NCI-H82 treated with DMSO at 0.1 percent for 48 hours (cell line): ENCODE results near the gene OPRD1.

Experiments
- DNase-seq: peaks from one replicate; lab custom pipeline; 2025; ENCODE audit not compliant: unreplicated experiment; lab: John Stamatoyannopoulos, UW

The OPRD1 gene

DNA sequence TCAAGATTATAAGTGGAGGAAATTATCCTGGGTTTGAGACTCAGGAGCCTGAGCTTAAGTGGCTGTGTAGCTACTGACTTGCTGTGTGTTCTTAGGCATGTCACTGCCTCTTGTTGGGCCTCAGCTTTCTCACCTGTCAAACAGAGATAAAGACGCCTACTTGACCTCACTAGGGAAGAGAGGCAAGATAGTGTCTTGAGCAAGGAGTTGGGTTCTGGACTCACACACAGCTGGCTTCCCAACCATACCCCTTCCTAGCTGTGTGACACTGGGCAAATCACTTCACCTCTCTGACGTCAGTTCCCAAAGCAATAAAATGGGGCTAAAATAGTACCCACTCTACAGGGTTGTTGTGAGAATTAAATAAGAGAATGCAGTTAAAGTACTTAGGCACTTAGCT, 90.8 kb downstream of the OPRD1 start:
- DNase-seq = no peak

DNA sequence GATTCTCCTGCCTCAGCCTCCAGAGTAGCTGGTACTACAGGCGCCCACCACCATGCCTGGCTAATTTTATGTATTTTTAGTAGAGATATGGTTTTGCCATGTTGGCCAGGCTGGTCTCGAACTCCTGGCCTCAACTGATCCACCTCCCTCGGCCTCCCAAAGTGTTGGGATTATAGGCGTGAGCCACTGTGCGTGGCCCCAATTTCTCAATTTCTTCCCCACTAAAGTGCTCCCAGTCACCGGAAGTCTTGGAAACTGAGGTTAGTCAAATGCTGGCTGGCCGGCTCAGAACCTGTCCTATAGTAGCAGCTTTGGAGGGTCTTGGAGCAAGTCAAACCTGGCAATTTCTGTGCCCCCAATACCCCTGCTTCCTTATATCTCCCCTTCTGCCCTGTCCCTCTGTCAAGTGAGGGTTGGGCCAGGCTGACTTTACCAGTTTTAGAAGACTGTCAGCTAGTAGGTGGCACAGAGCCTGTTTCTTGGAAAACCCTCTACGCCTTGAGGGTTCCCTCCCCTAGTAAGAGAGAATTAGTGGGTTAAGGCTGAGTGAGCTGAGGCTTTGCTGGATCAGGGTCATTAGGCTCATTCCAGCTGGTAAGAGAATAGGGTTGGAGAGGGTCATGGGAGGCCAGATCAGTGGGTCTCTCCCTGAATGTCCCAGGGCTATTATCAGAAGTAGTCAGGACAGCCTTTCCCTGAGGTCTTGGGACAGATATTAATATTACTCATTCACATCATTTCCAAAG, 94.1 kb downstream of the OPRD1 start:
- peak; percentile 73 for DNase-seq

DNA sequence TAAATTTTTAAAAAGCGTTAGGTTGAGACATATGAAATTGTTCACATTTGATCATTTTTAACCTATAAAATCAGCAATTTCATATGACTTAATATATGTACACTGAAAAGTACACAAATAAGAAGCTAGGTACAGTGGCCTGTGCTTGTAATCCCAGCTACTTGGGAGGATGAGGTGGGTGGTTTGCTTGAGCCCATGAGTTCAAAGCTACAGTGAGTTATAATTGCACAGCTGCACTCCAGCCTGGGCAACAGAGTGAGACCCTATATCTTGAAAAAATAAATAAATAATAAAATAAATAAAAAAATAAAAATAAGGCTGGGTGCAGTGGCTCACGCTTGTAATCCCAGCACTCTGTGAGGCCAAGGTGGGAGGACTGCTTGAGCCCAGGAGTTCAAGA, 97.2 kb downstream of the OPRD1 start:
- no peak for DNase-seq

DNA sequence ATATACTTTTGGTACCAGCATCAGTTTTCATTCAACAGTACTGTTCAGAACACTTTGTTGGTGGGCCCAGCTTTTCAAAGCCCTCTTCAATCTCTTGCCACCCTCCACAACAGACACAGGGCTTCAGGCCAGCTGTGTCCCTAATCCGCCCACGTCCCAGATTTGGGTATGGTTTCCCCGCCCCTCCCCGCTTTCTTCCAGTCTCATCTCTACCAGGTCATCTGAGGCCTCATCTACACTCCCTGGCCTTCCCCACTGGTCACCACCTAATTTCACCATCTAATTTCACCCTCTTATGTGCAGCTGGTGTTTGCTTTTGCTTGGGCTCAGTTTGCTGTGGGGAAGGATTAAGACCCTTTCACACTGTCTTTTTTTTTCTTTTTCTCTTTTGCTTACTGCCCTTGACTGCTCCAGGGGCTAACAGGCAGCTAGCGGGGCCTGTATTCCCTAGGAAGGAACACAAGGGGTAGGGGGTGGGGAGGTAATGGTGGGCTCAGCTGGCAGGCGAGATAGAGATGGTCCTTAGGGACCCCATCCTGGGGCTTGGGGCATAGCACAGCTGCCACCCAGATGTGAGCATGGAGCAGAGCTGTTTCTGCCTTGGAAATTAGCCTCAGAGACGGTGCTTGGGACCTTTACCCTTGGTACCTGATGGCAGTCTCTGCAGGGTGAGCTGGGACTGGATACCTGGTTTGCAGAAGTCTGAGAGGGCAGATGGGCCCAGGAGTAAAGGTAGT, 98.6 kb downstream of the OPRD1 start:
- DNase-seq = peak; percentile 89

DNA sequence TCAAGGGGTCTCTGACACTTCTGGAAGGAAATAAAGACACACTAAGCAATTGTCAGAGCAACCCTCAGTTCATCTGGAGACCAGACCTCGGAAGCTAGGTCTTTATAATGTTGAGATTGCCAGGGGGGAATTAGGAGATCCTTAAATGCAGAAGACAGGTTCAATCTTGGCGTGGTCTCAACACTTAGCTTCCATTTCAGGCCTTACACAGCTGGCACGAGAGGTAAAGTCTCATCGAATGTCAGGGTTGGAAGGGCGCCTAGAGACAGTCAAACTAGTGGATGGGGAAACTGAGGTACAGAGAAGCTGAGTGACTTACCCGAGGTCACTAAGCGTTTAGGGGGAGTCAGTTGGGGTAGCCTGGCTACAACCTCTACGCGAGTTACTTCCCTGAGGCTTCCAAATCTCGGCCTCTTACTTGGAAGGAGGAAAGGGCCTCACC, 101.8 kb downstream of the OPRD1 start:
- DNase-seq = no peak

DNA sequence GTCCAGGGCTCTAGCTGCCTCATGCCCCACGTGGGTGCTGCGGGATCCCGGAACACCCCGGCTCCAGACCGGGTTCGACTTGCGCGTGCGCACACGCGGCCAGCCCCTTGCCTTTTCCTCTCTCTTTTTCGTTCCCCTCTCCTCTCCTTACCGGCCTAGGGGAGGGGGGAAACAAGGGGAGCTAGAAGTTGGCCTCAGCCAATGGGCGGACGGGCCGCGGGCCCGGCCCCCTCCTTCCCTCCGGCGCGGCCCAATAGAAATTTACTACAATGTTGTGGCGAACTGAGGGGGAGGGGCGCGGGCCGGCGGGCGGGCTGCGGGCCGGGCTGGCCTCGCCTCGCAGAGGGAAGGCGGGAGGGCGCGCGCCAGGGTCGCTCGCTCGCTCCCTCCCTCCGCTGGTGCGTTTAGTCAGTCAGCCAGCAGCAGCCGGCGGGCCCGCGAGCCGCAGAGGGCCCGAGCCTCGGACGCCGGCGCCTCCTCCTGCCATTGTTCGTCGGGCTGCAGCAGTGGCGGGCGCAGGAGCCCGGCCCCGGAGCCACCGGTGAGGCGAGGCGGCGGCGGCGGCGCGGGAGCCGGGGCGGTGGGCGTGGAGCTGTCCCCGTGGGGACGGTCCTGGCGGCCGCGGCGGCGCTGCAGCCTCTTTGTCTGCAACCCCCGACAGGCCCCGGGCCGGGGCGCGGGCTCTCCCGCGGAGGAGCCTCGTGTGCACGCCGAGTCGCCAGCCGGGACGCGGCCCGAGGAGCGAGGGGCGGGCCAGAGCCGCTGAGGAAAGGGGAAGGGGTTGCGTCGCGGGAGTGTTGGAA, 102.5 kb downstream of the OPRD1 start, which contains the start of gene EPB41:
Gene EPB41 (plus strand): TSS at position 342 of the 803 bp plus-strand sequence. CDS start 72,869 bp downstream, outside the sequence.
- peak; percentile 98 for DNase-seq

DNA sequence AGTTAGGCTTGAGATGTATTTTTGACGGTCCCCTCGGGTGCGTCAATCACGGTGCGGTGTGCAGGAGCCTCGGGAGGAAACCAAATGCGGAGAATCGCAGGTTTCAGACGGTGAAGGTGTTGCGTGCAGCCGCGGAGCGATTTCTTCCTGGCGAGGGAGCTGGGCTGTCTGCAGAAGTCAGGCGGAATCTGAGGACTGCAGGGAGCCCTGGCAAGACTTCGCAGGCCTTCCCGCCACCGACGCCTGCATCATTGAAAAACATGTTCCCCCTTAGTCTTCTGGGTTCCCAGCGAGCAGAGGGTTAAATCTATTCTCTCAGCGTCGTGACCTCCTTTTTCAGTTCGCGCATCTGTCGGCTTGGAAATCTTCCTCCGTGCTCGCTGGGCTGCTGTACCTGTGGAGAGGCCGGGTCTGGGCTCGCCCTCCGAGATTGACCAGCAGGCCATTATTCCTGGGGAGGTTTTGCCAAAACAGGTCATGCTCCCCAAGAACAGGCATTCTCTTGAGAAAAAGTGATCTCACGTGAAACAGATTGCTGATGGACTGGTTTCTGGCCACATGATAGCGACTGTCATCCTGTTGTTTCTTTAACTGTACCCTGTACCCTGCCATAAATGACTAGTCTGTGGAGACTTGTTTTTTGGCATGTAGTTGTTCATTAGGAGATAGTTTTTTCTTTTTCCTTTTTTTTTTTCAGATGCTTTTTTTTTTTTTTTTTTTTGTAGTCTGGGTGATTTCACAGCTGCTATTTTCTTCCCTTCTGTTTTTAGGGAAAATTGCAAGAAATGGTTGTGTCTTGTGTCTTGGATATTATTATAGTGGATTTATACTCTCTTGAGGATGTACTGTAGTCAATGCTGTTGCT, 103.3 kb downstream of the OPRD1 start:
- DNase-seq = no peak

DNA sequence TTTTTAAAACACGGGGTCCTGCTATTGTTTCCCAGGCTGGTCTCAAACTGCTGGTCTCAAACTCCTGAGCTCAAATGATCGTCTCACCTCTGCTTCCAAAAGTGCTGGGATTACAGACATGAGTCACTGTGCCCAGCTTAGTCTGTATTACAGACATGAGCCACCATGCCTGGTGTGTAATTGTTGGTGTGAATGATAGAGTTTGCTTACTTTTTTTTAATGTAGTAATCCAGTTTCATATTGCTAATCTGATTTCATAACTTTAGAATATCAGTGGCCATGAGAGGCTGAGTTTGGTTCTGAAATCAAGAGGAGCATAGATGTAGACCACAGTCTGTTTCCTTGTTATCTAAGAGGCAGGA, 105.8 kb downstream of the OPRD1 start:
- no peak for DNase-seq
